ENCODE data around the gene CUL9. TPM values are rescaled to one million over a fixed set of nuclear protein-coding genes. Genes with fewer than 3 reads are reported as not detected.
A peak's percentile ranks its signal among the peaks of the same experiment; 100 is the strongest.

Gene CUL9
- total and polyA plus RNA-seq, 5 experiments from 2014 or later, result 6.8 to 110 (median 10.4) TPM

DNA sequence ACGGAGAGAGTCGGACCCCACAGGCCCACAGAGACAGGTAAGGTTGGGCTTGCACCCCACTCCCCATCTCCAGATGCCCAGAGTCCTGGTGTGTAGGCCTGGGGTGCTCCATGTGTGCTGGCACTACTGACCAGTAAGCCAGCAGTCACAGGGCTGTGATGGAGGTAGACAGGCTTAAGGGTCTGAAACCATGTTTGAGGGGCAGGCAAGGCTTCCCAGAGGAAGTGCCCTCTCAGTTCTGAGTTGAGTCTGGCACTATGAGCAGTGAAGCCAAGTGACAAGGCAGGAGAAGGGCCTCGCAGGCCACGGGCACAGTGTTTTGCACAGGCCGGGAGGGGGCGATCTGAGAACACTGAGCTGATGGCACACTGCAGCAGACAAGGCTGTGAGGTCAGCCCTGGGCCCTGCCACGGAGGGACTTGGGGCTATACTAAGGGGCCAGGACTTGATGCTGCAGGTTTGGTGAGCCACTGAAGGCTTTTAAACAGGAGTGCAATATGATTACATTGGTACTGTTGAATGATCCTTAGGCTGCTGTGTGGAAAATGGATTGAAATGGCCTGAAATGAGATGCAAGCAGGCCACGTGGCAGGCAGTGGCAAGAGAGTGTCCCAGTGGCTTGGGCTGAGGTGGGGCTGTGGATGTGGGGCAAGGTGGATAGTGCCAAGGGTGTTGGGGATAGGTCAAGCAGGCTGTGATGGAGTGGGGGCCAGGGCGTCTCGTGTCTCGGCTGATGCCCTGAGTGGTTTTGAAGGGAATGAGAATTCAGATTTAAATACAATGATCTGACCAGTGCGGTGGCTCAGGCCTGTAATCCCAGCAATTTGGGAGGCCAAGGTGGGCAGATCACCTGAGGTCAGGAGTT is 81.5 kb downstream of the CUL9 start:
- Mint-ChIP-seq H3K9me3 (no peaks in the 10 kb centered on the region), H3K4me1 (peaks cover 0 to 6% (median 4%) of the 10 kb centered on the region in 4 donors), H3K27ac (peak overlapping the region in 4 of 10 donors; percentile 6 to 70 (median 64)), H3K27me3 (peaks cover 3 to 11% (median 3%) of the 10 kb centered on the region in 5 donors), H3K36me3 (no peaks in the 10 kb centered on the region), H3K4me3 (no peak overlapping the region)
- peak; percentile 49 to 86 (median 66) for DNase-seq
- POLR2A ChIA-PET, result interaction anchor here (0.5 kb wide), 1 partner anchor 241 kb away, joined by 4 read pairs; no protein-coding TSS in a partner anchor
- ATAC-seq, result peak; percentile 95 to 100

- no peak overlapping the region for H3K4me3 Mint-ChIP-seq
- no peak overlapping the region for H3K27ac Mint-ChIP-seq
- ATAC-seq (no peak), DNase-seq (no peak)
- H3K9me3 Mint-ChIP-seq, result no peaks in the 10 kb centered on the region
- POLR2A ChIA-PET, result no interaction called here
- H3K27me3 Mint-ChIP-seq, result peaks cover 3 to 9% (median 4%) of the 10 kb centered on the region in 5 donors
- H3K36me3 Mint-ChIP-seq, result no peaks in the 10 kb centered on the region
- peaks cover 4 to 17% (median 6%) of the 10 kb centered on the region in 4 donors for H3K4me1 Mint-ChIP-seq
Measured at GRCh38 chr6:43264599-43265145, 82.7 kb downstream of the CUL9 start.

GRCh38 chr6:43265564-43265963 is 83.6 kb downstream of the CUL9 start:
- Mint-ChIP-seq H3K4me1 (peaks cover 5 to 24% (median 12%) of the 10 kb centered on the region in 4 donors), H3K9me3 (no peaks in the 10 kb centered on the region), H3K27me3 (peaks cover 4 to 17% (median 7%) of the 10 kb centered on the region in 5 donors), H3K4me3 (no peak overlapping the region), H3K27ac (no peak overlapping the region), H3K36me3 (no peaks in the 10 kb centered on the region)
- POLR2A ChIA-PET, result no interaction called here
- DNase-seq (no peak), ATAC-seq (no peak)

DNA sequence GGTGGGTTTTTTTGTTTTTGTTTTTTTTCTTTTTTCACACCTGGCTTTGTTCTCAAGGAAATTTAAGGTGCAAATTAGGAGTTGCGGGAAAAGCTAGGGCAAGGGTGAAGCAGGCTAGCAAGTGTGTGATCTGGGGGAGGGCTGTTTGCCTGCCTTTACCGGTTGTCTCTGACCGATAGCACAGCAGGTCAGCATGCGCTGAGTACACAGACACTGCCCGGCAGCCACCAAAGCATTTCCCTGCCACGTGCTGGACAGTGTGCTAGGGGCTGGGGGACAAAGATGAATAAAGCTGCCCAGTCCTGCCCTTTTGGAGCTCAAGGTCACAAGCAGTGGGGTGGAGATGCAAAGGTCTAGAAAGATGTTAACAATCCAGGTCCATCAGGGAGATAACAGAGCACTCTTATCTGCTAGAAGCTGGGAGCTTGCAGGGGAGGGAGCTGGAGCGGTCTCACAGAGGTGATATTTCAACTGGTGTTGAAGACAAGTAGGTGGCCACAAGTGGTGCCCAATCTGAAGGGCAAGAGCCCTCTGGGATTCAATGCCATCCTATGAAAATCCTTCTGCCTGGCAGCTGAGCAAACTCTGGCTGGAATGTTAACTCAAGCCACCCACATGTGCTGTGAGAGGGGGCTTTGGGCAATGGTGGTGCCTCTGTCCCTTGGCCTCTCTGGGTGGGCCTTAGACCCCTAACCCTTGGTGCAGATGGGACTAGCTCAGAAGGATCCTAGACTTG is 85.8 kb downstream of the CUL9 start:
- Mint-ChIP-seq H3K27me3 (peaks cover 4 to 18% (median 8%) of the 10 kb centered on the region in 5 donors), H3K4me3 (peak overlapping the region in 1 of 10 donors; percentile 25), H3K27ac (peak overlapping the region in 1 of 10 donors; percentile 74), H3K36me3 (no peaks in the 10 kb centered on the region), H3K4me1 (peaks cover 5 to 28% (median 15%) of the 10 kb centered on the region in 4 donors), H3K9me3 (no peaks in the 10 kb centered on the region)
- ATAC-seq (no peak), DNase-seq (no peak)
- POLR2A ChIA-PET, result interaction anchor here (0.5 to 0.7 kb wide), 3 partner anchors 90 to 1039 kb away, joined by 3 read pairs; no protein-coding TSS in a partner anchor

GRCh38 chr6:43268355-43268700 is 86.3 kb downstream of the CUL9 start:
- Mint-ChIP-seq H3K4me3 (peak overlapping the region in 6 of 10 donors; percentile 24 to 80 (median 33)), H3K9me3 (no peaks in the 10 kb centered on the region)
- no peak for DNase-seq

GRCh38 chr6:43268782-43269272 is 86.8 kb downstream of the CUL9 start:
- no peaks in the 10 kb centered on the region for H3K36me3 Mint-ChIP-seq

More at GRCh38 chr6:43268355-43268700, 86.3 kb downstream of the CUL9 start:
- no peak for ATAC-seq
- no peaks in the 10 kb centered on the region for H3K36me3 Mint-ChIP-seq
- peaks cover 5 to 27% (median 15%) of the 10 kb centered on the region in 4 donors for H3K4me1 Mint-ChIP-seq
- H3K27me3 Mint-ChIP-seq, result peaks cover 4 to 18% (median 8%) of the 10 kb centered on the region in 5 donors
- POLR2A ChIA-PET, result interaction anchor here (0.5 to 1.0 kb wide), 3 partner anchors 90 to 1039 kb away, joined by 3 read pairs; partner anchors contain the start of gene ABCC10
- H3K27ac Mint-ChIP-seq, result peak overlapping the region in 1 of 10 donors; percentile 15

DNA sequence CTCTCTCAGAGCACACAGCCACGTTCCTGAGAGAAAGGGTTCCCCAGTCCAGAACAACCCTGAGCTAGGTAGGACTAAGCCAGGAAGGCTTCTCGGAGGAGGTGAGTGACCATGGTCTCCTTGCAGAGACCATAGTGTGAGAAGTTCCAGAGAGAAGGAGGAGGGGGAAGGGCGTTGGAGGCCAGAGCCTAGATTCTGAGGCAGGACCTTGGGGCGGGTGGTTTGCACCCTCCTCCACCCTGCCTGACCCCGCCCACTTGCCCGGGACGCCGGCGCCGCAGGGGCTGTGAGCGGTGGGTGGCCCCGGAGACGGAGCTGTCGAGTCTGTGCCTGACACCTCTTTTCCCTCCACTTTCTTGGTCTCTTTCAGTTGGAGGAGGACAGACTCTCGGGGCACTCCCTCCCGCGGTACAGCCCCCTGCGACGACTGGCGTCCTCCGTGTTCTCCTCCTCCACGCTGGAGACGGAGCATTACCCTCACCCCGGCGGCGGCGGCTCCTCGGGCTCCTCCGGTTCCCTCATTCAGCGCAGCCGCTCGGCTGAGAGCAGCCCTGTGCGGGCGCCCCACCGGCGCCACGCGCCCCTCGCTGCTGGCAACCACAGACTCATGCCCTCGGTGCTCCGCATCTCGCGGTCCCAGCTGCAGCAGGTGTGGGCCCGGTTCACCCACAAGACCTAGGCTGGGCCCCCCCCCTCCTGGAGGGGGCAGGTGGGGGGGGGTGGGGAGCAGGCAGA is 87.4 kb downstream of the CUL9 start:
- POLR2A ChIA-PET, result interaction anchor here (0.6 to 1.0 kb wide), 2 partner anchors 129 to 158 kb away, joined by 3 read pairs; partner anchors contain the start of gene ABCC10
- peak in 9 of 10 donors; percentile 22 to 49 (median 39) for DNase-seq
- H3K27ac Mint-ChIP-seq, result peak overlapping the region in 4 of 10 donors; percentile 39 to 43 (median 40)
- no peaks in the 10 kb centered on the region for H3K9me3 Mint-ChIP-seq
- peaks cover 4 to 24% (median 15%) of the 10 kb centered on the region in 4 donors for H3K4me1 Mint-ChIP-seq
- ATAC-seq, result peak; percentile 83 to 87
- peaks cover 3 to 18% (median 8%) of the 10 kb centered on the region in 5 donors for H3K27me3 Mint-ChIP-seq
- no peaks in the 10 kb centered on the region for H3K36me3 Mint-ChIP-seq
- peak overlapping the region; percentile 66 to 82 (median 78) for H3K4me3 Mint-ChIP-seq

More at GRCh38 chr6:43268782-43269272, 86.8 kb downstream of the CUL9 start:
- DNase-seq (no peak), ATAC-seq (no peak)
- peak overlapping the region; percentile 66 to 82 (median 78) for H3K4me3 Mint-ChIP-seq
- POLR2A ChIA-PET, result interaction anchor here (0.6 to 1.0 kb wide), 2 partner anchors 130 to 158 kb away, joined by 3 read pairs; partner anchors contain the start of gene ABCC10
- H3K27me3 Mint-ChIP-seq, result peaks cover 1 to 18% (median 8%) of the 10 kb centered on the region in 5 donors
- H3K9me3 Mint-ChIP-seq, result no peaks in the 10 kb centered on the region
- peak overlapping the region in 1 of 10 donors; percentile 41 for H3K27ac Mint-ChIP-seq
- H3K4me1 Mint-ChIP-seq, result peaks cover 1 to 22% (median 15%) of the 10 kb centered on the region in 4 donors

DNA sequence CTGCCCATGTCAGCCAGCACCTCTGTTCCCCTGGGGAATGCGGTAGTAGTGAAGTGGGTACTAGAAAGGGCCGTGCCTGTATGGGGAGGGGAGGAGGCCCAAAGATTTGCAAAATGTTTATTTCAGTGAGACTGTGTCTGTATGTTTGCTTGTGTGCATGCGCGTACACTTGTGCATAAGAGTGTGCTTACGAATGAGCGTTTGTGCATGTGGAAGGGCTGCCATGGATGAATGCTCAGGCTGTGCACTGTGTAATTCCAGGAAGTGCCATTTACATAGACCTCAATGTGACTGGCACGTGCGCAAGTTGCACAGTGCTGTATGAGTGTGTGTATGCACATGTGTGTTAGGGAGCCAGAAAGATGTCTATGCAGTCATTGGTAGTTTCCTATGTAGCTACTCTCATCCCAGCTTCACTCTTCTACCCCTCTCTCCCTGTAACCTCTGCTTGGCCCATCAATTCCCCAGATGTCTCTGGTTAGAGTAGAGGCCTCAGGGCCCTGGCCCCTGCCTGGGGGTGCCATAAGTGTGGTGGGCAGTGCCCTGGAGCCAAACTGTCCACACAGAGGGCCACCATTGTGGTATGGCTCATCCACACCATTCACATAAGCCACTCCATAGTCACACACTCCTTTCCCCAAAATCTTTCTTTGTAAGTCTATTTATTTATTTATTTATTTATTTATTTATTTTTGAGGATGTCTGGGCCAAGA is 89.3 kb downstream of the CUL9 start:
- POLR2A ChIA-PET, result interaction anchor here (0.5 kb wide), 1 partner anchor 241 kb away, joined by 3 read pairs; no protein-coding TSS in a partner anchor
- no peaks in the 10 kb centered on the region for H3K9me3 Mint-ChIP-seq
- H3K27ac Mint-ChIP-seq, result no peak overlapping the region
- no peaks in the 10 kb centered on the region for H3K36me3 Mint-ChIP-seq
- ATAC-seq (no peak), DNase-seq (no peak)
- peaks cover 4 to 18% (median 10%) of the 10 kb centered on the region in 5 donors for H3K27me3 Mint-ChIP-seq
- H3K4me1 Mint-ChIP-seq, result peaks cover 10 to 30% (median 22%) of the 10 kb centered on the region in 4 donors
- peak overlapping the region in 2 of 10 donors; percentile 16 to 48 for H3K4me3 Mint-ChIP-seq

GRCh38 chr6:43271944-43272343 is 89.9 kb downstream of the CUL9 start:
- ATAC-seq (no peak), DNase-seq (no peak)
- Mint-ChIP-seq H3K27ac (peak overlapping the region in 1 of 10 donors; percentile 7), H3K36me3 (no peaks in the 10 kb centered on the region), H3K4me1 (peaks cover 10 to 33% (median 25%) of the 10 kb centered on the region in 4 donors), H3K4me3 (peak overlapping the region in 1 of 10 donors; percentile 2), H3K9me3 (no peaks in the 10 kb centered on the region), H3K27me3 (peaks cover 6 to 24% (median 10%) of the 10 kb centered on the region in 5 donors)
- POLR2A ChIA-PET, result no interaction called here

- DNase-seq (no peak), ATAC-seq (no peak)
- no peaks in the 10 kb centered on the region for H3K36me3 Mint-ChIP-seq
- H3K27me3 Mint-ChIP-seq, result peaks cover 7 to 38% (median 12%) of the 10 kb centered on the region in 5 donors
- no peaks in the 10 kb centered on the region for H3K9me3 Mint-ChIP-seq
- no peak overlapping the region for H3K27ac Mint-ChIP-seq
- POLR2A ChIA-PET, result no interaction called here
- peak overlapping the region in 8 of 10 donors; percentile 6 to 83 (median 64) for H3K4me3 Mint-ChIP-seq
- peaks cover 10 to 36% (median 28%) of the 10 kb centered on the region in 4 donors for H3K4me1 Mint-ChIP-seq
Measured at GRCh38 chr6:43273707-43274106, 91.7 kb downstream of the CUL9 start.

Measured in naive thymus-derived CD8-positive, alpha-beta T cell (primary cell).